GM18861 (cell line): ENCODE measurements around the gene PDPN.
"Not testable (repeated sequence)": the region's sequence is repeated elsewhere in the genome, so short reads cannot be mapped to it uniquely, and the experiment has no call there.

Experiments used
- ATAC-seq: cut with Tn5 transposase; IDR thresholded peaks from one replicate; pipeline ENCODE4 v1.9.1; 2021; ENCODE audit not compliant: unreplicated experiment

Gene PDPN, protein sequence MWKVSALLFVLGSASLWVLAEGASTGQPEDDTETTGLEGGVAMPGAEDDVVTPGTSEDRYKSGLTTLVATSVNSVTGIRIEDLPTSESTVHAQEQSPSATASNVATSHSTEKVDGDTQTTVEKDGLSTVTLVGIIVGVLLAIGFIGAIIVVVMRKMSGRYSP

DNA sequence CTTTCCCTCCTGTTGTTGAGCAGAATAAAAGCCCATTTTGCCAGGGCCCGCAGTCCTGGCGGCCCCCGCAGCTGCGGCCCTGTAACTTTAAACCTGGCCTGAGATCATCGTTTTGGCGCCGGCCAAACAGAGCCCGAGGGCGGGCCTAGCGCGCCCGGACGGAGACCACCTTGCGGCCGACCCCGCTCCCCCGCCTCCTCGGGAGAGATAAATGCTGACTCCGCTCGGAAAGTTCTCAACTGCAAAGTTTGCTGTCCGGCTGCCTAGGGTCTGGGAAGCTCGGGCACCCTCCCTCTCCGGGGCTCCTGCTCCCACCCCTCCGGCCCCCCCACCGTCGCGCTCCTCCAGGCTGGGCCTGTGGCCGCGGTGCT lies at the start of gene PDPN:
PDPN (plus strand) TSS at position 238 of the 371 bp plus-strand sequence. CDS start 202 bp downstream, outside the sequence.
- ATAC-seq, result no peak

DNA sequence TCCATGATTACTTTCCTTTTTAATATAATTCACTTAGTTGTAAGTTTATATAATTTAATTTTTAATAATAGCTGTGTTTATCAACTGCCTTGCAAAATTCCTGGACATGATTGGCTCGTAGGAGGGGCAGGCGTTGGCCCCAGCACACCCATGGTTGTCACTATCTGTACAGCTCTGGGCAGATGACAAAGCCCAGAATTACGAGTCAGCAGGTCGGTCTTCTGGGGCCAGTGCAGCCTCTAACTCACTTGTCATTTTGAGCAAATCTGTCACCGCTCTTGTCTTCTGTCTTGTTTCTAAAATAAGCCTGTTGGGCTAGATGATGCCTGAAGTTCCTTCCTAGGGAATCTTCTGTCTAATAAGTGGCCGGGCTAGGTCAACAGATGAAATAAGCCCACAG lies 48.4 kb upstream of the PDPN start:
- ATAC-seq, result no peak

DNA sequence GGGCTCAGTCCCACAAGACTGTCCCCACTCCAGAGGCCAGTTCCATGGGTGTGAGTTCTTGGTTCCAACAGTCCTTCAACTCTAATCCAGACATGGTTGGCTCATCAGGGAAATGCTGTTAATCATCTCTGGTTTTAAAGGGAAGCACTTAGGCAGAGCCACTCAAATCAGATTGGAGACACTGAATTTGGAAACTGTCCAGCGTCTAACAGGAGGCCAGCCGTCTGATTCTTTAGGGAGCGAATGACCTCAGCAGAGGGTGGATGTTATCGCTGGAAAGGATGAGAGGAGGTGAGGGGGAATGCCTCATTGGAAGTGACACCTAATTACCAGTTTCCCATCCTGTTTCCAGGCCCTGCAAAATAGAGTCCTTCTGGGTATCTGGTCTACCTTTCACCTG lies 47.1 kb upstream of the PDPN start:
- no peak for ATAC-seq

DNA sequence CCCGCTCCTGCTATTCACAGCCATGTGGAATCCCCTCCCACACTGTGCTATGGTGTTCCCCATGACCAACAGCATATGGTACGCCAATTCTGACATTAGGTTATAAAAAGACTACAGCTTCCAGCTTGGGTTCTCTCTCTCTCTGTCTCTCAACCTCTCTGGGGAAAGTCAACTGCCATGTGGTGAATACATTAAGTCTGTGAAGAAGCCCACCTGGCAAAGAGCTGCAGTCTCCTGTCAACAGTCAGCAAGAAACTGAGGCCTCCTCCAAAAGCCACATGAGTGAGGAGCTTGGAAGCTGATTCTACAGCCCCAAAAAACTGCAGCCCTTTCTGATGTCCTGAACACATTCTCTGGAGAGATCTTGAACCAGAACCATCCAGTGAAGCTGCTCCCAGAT lies 44.8 kb upstream of the PDPN start:
- ATAC-seq, result no peak

DNA sequence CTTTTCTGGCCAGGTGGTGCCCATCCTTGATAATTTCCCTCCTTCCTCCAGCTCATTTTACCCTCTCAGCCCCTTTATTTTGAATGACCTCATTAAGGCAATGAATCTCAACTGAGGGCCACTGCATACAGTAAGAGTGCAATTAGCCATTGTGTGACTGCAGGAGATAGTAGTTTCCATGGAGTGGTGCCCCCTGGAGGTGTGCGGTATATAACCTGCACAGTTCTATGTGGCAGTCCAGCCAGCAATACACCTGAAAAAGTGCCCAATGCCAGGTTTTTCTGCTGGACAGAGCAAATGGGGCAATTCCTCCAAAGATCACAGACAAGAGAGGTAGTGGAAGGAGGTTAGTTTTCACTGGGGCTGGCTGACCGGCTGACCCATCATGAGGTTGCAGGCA lies 43.9 kb upstream of the PDPN start:
- no peak for ATAC-seq

DNA sequence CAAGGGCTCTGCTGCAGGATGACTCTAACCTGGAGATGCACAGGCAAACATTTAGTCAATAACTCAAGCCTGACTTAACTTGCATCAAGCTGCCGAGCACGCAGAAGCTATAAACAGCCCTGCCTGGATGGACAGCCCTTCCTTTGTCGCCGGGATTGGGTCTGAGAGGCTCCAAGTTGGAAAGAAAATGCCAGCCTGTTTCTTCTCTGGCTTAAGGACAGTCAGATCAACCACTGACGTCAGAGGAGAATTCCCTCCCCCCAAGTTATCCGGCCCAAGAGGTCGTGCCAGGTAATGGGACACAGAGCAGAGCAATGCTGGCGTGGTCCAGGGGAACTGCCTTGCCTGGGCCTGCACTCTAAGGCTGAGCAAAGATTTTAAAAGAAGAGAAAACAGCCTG lies 42.8 kb upstream of the PDPN start:
- ATAC-seq, result no peak

DNA sequence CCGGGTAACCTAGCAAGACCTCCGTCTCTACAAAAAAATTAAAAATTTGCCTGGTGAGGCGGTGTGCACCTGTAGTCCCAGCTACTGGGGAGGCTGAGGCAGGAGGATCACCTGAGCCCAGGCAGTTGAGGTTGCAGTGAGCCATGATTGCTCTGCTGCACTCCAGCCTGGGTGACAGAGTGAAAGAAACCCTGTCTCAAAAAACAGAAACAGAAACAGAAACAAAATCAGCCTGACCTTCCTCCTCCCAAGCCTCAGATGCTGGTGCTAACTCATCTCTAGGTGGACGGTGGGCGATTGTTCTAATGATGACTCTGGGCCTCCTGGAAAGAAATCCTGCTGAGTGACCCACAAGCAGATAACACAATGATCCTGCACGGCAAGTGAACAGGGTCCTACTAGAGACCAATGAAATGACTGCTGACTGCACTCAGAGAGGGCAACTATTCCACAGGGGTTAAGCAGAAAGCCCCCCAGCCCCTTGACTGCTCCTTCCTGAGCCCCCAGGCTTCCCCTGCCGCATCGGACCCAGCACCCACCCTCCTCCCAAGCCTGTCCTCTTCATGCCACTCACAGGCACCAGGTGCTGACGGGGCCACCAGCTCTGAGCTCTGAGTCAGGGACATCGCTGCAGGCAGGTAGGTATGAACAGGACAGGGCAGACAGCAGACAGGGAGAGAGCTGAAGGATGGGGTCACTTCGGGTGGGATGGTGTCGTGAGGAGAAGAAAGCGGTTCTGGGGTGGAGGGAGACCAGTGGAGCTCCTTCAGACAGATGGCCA lies 42.0 kb upstream of the PDPN start:
- ATAC-seq, result no peak

DNA sequence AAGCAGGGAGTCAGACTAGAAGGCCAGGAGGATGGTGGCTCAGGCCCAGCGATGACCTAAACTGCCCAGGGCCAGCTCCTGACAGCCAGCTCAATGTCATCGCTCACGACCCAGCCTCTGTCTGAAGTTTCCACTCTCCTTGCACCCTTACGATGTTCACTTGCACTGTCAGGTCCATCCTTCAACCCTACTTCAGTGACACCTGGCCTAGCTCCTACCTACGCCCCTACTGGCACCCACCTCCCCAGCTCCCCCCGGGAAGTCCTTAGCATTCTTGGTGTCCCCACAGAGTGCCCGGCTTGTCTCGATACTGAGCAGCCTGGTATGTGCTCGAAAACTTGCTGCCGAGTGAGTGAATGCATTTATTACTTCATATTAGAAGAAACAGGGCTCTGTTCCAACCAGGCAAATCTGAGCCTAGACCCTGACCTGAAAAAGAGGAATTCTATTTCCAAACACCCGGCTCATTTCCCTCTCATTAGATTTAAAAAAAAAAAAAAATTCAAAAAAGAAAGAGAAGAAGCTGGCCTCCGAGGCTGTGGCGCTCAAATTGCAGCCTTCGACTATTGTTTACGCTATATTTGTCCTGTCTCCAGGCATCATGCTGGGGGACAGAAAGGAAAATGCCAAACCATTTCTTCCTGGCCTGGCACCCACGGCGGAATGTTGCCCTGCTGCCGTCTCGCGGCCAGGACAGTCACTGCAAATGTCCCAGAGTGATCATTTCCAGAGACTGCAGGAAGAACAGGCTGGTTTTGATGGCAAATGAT lies 40.0 kb upstream of the PDPN start:
- no peak for ATAC-seq

DNA sequence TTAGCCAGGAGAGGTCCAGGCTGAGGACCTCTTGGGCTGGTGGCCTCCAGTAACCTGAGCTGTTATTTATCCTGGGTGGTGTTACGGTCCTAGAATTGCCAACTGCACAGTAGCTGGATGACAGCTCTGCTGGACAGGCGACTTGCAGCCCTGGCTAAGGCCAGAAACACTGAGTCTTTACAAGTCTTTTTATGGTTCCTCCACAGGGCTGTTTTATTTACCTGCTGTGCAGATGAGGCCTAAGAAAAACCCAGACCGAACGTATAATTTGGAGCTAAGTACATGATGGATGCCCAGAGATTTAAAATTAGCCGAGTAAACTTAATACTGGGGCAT lies 39.4 kb upstream of the PDPN start:
- no peak for ATAC-seq

DNA sequence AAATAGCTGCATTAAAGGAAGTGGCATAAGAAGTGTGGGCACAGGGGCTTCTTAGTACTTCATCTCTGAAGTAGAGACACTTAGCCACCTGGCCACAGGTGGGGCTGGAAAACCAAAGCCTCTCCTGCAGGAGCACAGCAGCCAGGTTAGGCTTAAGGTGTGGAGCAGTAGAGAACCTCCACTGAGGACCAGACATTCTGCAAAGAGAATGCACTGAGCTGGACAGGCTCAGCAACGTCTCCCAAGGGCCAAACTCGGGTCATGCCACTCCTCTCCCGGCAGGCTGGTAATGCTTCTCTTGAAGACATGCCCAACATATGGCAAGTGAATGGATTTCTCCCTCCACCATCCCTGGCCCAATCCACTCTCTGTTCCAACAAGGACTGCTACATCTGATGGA lies 36.8 kb upstream of the PDPN start:
- ATAC-seq, result no peak

DNA sequence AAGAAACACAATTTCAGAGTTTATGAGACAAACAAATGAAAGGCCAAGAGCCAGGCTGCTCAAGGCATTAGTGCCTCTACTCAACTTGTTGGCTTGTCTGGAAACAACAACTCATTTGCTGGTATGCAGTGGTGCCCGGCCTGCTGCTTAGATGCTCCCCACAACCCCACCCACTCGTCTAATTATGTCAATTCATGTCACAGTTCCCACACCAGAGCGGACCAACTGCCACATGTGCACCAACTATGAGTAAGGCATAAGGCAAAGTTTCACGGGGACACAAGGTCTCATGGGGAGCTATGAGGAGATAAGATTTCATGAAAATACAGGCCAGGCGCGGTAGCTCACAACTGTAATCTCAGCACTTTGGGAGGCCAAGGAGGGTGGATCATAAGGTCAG lies 35.4 kb upstream of the PDPN start:
- ATAC-seq, result no peak

DNA sequence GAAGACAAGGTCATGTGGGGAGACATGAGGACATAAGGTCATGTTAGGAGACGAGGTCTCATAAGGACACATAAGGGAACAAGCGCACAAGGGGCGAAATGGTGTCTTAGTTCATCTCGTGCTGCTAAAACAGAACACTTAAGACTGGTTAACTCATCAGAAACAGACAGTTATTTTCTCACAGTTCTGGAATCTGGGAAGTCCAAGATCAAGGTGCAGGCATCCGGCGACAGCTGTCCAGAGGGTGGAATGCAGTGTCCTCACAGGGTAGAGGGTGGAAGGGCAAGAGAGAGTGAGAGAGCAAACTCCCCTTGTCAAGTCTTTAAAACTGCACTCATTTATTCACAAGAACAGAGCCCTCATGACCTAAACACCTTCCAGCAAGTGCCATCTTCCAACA lies 34.6 kb upstream of the PDPN start:
- ATAC-seq, result no peak

DNA sequence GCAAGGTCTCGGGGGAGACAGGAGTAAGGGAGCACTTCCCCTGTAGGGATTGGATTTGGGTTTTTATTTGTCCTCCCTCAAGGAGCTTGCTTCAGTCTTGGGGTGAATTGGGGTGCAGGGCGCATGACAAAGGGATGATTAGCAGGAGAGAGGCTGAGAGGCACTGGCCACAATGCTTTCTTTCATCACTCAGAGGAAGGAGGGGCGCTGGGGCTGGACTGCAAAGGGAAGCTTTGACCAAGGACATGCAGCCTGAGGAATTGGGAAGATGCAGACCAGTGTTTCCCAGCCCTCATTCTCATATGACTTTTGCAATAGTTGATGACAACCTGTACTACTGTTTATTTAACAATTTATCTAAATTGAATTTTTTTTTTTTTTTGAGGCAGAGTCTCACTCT lies 34.1 kb upstream of the PDPN start:
- no peak for ATAC-seq

DNA sequence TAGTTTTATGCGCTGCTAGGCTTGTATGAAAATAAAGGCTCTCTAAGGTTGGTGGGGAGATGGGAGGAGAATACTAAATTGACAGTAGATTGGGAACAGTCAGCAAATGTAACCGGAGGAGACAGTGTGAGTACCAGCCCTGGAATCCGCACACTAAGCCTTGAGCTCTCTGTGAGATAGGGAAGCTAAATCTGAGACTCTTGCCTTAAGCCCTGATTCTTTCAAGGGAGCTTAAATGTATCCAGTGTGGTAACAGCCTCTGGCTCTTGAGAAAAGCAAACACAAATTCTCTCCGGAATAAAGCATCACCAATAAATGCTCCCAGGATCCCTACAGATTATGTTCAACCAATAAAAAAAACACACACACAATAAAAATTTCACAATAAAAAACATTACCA lies 33.0 kb upstream of the PDPN start:
- no peak for ATAC-seq

DNA sequence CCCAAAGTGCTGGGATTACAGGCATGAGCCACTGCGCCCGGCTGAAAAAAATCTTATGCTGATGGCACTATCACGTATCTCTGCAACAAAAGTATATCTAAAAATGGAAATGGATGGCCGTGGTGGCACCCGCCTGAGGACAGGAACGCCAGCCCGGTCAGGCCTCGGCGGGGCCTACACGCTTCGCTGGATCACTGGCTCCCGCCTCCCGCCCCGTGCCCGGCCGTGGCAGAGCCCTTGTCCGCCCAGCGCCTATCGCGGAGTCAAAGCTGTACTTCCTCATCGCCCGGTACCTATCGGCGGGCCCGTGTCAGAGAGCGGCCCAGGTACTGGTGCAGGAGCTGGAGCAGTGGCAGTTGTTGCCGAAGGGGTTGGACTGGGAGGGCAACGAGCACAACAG lies 28.8 kb upstream of the PDPN start:
- ATAC-seq, result no peak

DNA sequence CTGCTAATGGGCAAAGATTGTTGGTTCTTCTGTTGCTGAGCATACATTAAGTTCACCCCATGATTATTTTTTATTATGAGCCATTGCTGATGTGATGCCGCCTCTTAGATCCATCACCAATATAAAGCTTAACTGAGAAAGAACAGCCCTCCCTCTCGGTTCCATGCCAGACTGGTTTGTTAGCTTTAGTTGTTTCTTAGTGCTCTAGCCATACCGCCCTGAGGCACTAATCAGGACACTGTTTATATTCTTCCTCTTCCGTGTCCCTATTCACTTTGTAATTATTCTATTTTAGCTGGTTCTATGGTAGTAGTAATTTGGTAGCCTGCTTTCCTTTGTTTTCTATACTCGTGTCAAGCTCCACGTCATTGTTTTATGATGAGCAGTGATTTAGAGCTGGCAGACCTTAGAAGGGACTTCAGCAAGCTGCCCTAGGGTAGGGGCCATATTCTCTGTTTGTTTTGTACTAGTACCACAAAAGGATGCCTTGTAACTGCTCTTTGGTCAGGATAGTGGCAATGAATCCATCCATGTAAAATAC lies 27.3 kb upstream of the PDPN start:
- no peak for ATAC-seq

DNA sequence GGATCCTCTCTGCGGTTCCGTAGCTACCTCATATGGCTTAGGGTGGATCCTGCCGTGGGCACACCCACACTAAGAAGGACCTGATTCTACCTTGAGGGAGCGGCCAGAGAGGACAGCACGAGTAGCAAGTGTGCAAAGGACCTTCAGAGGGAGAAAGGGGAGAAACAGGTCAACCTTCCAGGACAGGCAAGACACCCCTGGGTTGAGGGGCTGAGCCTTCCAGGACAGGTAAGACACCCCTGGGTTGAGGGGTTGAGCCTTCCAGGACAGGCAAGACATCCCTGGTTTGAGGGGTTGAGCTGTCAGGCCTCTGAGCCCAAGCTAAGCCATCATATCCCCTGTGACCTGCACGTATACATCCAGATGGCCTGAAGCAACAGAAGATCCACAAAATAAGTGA lies 23.1 kb upstream of the PDPN start:
- ATAC-seq, result no peak

DNA sequence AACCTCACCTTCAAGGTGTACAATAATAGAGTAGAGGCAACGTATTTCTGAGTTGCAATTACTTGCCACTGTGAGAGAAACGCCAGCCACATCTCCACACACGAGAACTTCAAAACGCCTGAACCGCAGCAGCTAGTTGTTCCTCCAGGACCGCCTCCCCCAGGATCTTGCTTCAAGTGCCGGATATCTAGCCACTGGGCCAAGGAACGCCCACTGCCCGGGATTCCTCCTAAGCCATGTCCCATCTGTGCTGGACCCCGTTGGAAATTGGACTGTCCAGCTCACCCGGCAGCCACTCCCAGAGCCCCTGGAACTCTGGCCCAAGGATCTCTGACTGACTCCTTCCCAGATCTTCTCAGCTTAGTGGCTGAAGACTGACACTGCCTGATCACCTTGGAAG lies 20.7 kb upstream of the PDPN start:
- not testable (repeated sequence) for ATAC-seq

DNA sequence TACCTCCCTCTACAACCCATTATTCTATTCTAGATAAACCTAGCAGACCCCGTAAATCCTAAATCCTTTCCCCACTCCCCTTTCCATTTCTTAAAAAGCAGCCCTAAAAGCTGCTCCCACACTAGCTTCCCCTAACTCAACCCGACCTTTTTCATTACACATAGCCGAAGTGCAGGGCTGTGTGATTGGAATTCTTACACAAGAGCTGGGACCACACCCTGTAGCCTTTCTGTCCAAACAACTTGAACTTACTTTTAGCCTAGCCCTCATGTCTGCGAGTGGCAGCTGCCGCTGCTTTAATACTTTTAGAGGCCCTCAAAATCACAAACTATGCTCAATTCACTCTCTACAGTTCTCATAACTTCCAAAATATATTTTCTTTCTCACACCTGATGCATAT lies 19.6 kb upstream of the PDPN start:
- ATAC-seq, result no peak

DNA sequence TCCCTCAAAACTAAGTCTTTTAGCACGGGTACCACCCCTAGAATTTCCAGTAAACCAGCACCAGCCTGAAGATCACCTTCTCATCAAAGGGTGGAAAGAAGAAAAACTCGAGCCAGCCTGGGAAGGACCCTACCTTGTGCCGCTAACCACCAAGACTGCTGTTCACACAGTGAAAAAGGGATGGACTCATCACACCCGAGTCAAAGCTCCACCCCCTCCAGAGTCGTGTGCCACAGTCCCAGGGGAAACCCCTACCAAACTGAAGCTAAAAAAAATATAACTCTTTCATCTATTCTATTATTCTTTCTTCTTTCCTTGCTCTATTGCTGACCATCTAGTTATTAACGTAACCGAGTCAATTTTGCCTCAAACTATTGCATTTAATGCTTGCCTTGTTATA lies 13.2 kb upstream of the PDPN start:
- not testable (repeated sequence) for ATAC-seq

DNA sequence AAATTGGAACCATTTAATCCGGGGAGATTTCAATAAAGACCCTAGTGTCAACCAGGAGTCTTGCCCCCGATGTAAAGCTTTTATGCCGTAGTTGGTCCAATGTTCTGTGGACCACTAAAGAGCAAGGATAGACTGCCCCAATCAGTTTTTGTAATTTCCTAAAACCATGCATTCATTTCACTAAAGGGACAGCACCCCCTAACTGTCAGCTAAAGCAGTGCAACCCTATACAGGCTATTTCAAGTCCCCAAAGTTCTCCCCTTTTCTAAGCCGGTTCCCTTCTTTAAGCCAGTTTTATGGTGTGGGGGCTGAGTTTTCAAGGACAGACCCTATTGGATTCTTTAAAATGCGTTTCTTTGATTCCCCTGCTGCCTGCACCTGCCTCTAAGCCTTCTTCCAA lies 12.7 kb upstream of the PDPN start:
- no peak for ATAC-seq

DNA sequence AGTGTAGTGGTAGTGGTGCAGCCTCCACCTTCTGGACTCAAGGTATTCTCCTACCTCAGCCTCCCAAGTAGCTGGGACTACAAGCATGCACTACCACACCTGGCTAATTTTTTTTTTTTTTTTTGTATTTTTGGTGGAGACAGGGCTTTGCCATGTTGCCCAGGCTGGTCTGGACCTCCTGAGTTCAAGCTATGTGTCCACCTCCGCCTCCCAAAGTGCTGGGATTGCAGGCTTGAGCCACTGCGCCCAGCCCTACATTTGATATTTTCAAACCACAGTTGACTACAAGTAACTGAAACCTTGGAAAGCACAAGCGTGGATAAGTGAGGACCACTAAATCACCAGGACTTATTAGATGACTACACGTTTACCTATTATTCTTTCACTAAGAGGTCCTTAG lies 10.0 kb upstream of the PDPN start:
- no peak for ATAC-seq
